Activated CD8-positive, alpha-beta T cell treated with anti-CD3 and anti-CD28 coated beads, Interleukin-2, amount 10 ng/mL, durations not matched to agents 7 days and 5 days (primary cell): ENCODE data around the gene ZNF41. TPM values are rescaled to one million over a fixed set of nuclear protein-coding genes. Genes with fewer than 3 reads are reported as not detected.

ENCODE experiments used
- ATAC-seq: fragments of 150-1000 bp; cut with Tn5 transposase; one replicate; pipeline ENCODE4 v1.10.0; 2021; ENCODE audit warnings: moderate library complexity
- CTCF ChIA-PET: fragments of 350-600 bp; sonication (Branson Sonifier 250); formaldehyde crosslinking; loops from one replicate; lab custom pipeline; 2021; ENCODE audit warnings: antibody characterized with exemption; lab: Charles Lee
- POLR2A ChIA-PET: fragments of 350-600 bp; sonication (Branson Sonifier 250); formaldehyde crosslinking; loops from one replicate; lab custom pipeline; 2021; ENCODE audit warnings: antibody characterized with exemption; lab: Charles Lee
- DNase-seq: peaks from one replicate; pipeline ENCODE4 v3.0.0-alpha.2; 2020
- H3K27ac Mint-ChIP-seq: one replicate; pipeline ENCODE4 v1.8.0; 2021; ENCODE audit warnings: mild to moderate bottlenecking, mixed read lengths
- H3K27me3 Mint-ChIP-seq: one replicate; pipeline ENCODE4 v1.8.0; 2021; ENCODE audit warnings: low read depth, mixed read lengths
- H3K36me3 Mint-ChIP-seq: one replicate; pipeline ENCODE4 v1.8.0; 2021; ENCODE audit warnings: low read depth, mixed read lengths
- H3K4me1 Mint-ChIP-seq: one replicate; pipeline ENCODE4 v1.8.0; 2021; ENCODE audit warnings: low read depth, mixed read lengths
- H3K4me3 Mint-ChIP-seq: one replicate; pipeline ENCODE4 v1.8.0; 2021; ENCODE audit warnings: mild to moderate bottlenecking, mixed read lengths
- H3K9me3 Mint-ChIP-seq: one replicate; pipeline ENCODE4 v1.8.0; 2022; ENCODE audit warnings: mixed read lengths; ENCODE audit not compliant: insufficient read depth
- total RNA-seq, 2 experiments: library from RNA; stranded (reverse); gene quantifications; one replicate each; pipeline ENCODE4 v1.2.3, GENCODE V29; 2021

Gene ZNF41
- total RNA-seq, 2 experiments from 2014 or later, result 12.9 to 13.1 TPM

DNA sequence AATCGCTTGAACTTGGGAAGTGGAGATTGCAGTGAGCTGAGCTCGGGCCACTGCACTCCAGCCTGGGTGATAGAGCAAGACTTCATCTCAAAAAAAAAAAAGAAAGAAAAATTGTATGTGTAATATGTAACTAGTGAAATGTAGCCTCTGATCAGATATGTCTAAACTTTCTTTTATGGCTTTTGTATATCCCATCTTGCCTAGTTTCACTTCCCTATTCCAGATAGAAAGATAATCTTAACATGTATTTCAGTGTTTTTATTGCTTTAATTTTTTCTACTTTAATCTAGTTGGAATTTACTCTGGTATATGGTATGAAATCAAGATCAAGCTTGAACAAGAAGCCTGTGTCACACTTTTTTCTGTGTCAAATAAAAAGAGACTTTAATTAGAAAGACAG, 1.9 kb upstream of the ZNF41 start:
- CTCF ChIA-PET, result no interaction called here
- Mint-ChIP-seq H3K27ac (no peak overlapping the region), H3K4me1 (peaks cover 35% of the 10 kb centered on the region), H3K4me3 (no peak overlapping the region), H3K27me3 (no peaks in the 10 kb centered on the region), H3K36me3 (peaks cover 8% of the 10 kb centered on the region), H3K9me3 (no peaks in the 10 kb centered on the region)
- ATAC-seq (no peak), DNase-seq (no peak)
- POLR2A ChIA-PET, result no interaction called here

DNA sequence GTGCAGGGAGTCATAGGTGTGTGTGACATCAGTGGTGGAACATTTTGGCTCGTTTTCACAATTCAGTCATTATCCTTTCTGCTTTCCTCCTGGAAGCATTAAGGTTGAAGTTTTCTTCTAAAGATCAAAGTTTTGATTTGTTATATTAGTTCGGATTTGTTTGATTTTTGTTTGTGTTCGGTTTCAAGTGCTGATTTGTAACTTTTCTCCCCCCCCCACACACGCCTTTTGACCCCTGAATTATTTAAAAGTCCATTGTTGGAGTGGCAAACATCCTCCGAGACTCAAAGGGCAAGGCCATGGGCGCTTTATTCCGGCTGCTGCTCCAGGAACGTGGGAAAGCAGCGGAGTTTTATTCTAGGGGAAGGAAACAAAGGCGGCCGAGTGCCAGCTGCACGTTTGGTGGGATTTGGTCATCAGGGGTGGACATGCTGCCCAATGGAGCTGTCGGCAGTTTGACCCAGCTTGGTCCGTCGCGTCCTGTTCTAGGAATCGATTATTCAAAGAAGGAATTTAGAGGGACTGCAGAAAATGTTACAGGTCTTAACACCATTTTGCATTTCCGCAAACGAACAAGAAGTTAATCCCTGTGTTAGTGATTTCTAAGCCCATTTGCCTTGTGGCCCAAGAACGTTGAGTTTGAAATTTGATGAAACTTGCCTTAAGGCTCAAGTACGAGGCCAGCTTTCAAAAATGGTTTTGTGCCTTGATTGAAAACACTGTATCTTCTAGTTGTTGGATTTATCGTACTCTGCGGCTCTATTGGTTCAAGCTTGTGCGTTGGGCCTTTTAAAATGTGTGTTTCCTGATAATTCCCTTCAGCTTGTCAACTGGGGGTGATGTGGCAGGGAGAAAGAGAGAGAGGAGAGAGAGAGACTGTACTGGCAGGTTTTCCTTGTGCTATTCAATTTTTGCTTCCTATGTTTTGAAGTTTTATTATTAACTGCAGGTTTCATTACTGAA, 565 bp upstream of the ZNF41 start:
- H3K4me3 Mint-ChIP-seq, result peak overlapping the region; percentile 83
- DNase-seq, result peak; percentile 19
- H3K9me3 Mint-ChIP-seq, result no peaks in the 10 kb centered on the region
- POLR2A ChIA-PET, result interaction anchor here (0.8 kb wide), 1 partner anchor 73 kb away, joined by 3 read pairs; no protein-coding TSS in a partner anchor
- H3K27ac Mint-ChIP-seq, result peak overlapping the region; percentile 89
- H3K27me3 Mint-ChIP-seq, result no peaks in the 10 kb centered on the region
- CTCF ChIA-PET, result interaction anchor here (0.6 kb wide), 1 partner anchor 68 kb away, joined by 3 read pairs; no protein-coding TSS in a partner anchor
- peaks cover 36% of the 10 kb centered on the region for H3K4me1 Mint-ChIP-seq
- peaks cover 10% of the 10 kb centered on the region for H3K36me3 Mint-ChIP-seq
- ATAC-seq, result no peak

DNA sequence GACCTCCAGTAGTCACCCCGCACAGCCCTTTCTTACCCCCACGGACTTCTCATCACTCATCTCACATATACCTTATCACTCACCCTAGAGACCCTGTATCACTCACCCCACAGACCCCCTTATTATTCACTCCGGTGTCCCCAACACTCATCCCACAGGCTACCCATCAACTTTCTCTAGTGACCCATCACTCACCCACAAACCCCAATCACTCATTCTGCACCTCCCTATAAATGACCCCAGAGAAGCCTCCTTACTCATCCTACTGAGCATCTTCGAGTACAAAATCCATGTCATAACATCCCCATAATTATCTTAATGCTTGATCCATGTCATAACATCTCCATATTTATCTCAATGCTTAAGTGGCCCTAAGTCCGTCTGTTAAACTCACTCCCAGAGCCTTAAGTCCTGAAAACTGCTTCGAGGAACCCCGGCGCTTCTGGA, 934 bp downstream of the ZNF41 start:
- Mint-ChIP-seq H3K27me3 (no peaks in the 10 kb centered on the region), H3K27ac (peak overlapping the region; percentile 89), H3K4me1 (peaks cover 36% of the 10 kb centered on the region), H3K4me3 (peak overlapping the region; percentile 83), H3K9me3 (no peaks in the 10 kb centered on the region), H3K36me3 (peaks cover 16% of the 10 kb centered on the region)
- ChIA-PET CTCF (no interaction called here), POLR2A (interaction anchor here (0.6 kb wide), 1 partner anchor 605 kb away, joined by 3 read pairs; no protein-coding TSS in a partner anchor)
- no peak for DNase-seq
- no peak for ATAC-seq

DNA sequence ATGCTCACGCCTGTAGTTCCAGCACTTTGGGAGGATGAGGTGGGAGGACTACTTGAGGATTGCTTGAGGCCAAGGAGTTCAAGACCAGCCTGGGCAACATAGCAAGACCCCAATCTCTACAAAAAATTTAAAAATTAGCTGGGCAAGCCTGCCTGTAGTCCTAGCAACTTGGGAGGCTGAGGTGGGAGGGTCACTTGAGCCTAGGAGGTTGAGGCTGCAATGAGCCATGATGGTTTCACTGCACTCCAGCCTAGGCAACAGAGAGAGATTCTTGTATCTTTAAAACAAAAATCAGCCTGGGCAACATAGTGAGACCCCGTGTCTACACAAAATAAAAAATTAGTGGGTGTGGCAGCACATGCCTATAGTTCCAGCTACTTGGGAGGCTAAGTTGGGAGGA, 1.9 kb downstream of the ZNF41 start:
- ChIA-PET POLR2A (interaction anchor here (0.6 kb wide), 1 partner anchor 24 kb away, joined by 3 read pairs; no protein-coding TSS in a partner anchor), CTCF (no interaction called here)
- Mint-ChIP-seq H3K9me3 (no peaks in the 10 kb centered on the region), H3K27ac (no peak overlapping the region), H3K27me3 (no peaks in the 10 kb centered on the region), H3K36me3 (peaks cover 19% of the 10 kb centered on the region), H3K4me1 (peaks cover 36% of the 10 kb centered on the region), H3K4me3 (peak overlapping the region; percentile 83)
- no peak for DNase-seq
- no peak for ATAC-seq

DNA sequence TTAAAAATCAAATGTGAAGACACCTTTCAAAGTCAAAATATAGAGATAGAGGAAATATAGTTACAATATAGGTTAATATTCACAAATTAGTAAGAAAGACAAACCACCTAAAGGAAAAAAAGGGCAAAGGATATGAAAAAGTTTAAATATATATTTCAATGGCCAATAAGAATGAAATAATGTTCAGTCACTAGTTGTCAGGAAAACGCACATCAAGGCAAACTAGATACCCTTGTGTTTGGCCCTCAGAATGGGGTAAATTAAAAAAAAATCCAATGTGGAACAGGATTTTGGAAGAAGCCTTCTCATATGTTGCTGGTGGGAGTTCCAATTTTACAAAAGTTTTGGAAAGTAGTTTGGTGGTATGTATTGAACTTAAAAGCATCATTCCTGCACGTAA, 2.4 kb downstream of the ZNF41 start:
- peaks cover 38% of the 10 kb centered on the region for H3K4me1 Mint-ChIP-seq
- no peak overlapping the region for H3K4me3 Mint-ChIP-seq
- H3K9me3 Mint-ChIP-seq, result no peaks in the 10 kb centered on the region
- H3K36me3 Mint-ChIP-seq, result peaks cover 22% of the 10 kb centered on the region
- no peak overlapping the region for H3K27ac Mint-ChIP-seq
- ChIA-PET POLR2A (no interaction called here), CTCF (no interaction called here)
- H3K27me3 Mint-ChIP-seq, result no peaks in the 10 kb centered on the region
- ATAC-seq (no peak), DNase-seq (no peak)

DNA sequence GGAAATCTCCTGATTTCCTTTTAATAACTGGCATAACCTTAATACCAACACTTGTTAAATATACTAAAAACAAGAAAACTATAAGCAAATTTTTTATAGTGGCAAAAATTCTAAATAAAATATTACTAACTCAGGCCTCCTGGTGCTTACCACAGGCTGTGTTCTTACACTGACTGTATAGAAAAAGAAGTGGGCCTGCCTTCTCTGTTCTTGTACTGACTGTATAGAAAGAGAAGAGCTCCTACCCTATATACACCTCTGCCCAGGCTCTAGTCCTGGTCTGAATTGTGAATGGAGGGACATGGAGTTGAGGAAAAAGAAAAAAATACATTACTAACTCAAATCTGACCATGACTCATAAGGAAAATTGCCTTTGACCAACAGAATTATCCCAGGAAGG, 7.5 kb downstream of the ZNF41 start:
- DNase-seq (no peak), ATAC-seq (no peak)
- Mint-ChIP-seq H3K9me3 (no peaks in the 10 kb centered on the region), H3K4me1 (peaks cover 4% of the 10 kb centered on the region), H3K27ac (no peak overlapping the region), H3K36me3 (peaks cover 20% of the 10 kb centered on the region), H3K27me3 (no peaks in the 10 kb centered on the region), H3K4me3 (no peak overlapping the region)
- ChIA-PET POLR2A (no interaction called here), CTCF (no interaction called here)

DNA sequence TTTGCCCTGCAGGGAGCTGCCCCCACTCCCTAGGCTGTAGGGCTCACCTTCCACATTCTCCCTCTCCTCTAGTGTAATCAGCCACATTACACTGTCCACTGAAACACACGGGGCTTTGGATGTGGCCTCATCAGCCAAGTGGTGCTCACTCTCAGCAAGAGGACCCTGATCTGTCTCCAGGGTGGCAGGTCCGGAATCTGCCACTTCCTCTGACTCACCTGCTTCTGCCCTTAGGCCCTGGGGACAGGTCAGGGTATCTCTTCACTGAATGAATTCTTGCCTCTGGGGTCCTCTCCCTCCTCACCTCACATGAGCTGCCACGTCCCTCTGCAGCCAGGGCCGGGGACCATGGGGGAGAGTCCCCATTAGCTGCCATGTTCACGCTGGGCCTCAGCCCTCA, 15.9 kb downstream of the ZNF41 start:
- H3K4me1 Mint-ChIP-seq, result peaks cover 1% of the 10 kb centered on the region
- no peak overlapping the region for H3K4me3 Mint-ChIP-seq
- peaks cover 50% of the 10 kb centered on the region for H3K36me3 Mint-ChIP-seq
- POLR2A ChIA-PET, result no interaction called here
- no peaks in the 10 kb centered on the region for H3K9me3 Mint-ChIP-seq
- ATAC-seq, result no peak
- H3K27me3 Mint-ChIP-seq, result no peaks in the 10 kb centered on the region
- CTCF ChIA-PET, result no interaction called here
- DNase-seq, result no peak
- no peak overlapping the region for H3K27ac Mint-ChIP-seq

DNA sequence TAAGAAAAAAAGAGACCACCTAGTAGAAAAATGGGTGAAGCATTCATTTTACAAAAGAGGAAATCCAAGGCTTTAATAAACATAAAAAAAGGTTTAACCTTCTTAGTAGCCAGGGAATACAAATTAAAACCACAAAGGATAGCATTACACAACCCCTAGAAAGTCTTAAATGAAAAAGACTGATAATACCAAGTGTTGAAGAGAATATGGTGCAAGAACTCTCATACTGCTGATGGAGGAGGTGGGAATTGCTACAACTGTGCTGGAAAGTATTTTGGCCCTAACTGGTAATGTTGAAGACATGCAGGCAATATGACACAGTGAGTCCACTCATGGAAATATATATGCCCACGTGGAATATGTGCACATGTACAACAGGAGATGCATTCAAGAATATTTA, 22.5 kb downstream of the ZNF41 start:
- H3K4me3 Mint-ChIP-seq, result no peak overlapping the region
- DNase-seq (no peak), ATAC-seq (no peak)
- peaks cover 55% of the 10 kb centered on the region for H3K36me3 Mint-ChIP-seq
- ChIA-PET CTCF (no interaction called here), POLR2A (no interaction called here)
- H3K27ac Mint-ChIP-seq, result no peak overlapping the region
- no peaks in the 10 kb centered on the region for H3K9me3 Mint-ChIP-seq
- no peaks in the 10 kb centered on the region for H3K27me3 Mint-ChIP-seq
- peaks cover 9% of the 10 kb centered on the region for H3K4me1 Mint-ChIP-seq

DNA sequence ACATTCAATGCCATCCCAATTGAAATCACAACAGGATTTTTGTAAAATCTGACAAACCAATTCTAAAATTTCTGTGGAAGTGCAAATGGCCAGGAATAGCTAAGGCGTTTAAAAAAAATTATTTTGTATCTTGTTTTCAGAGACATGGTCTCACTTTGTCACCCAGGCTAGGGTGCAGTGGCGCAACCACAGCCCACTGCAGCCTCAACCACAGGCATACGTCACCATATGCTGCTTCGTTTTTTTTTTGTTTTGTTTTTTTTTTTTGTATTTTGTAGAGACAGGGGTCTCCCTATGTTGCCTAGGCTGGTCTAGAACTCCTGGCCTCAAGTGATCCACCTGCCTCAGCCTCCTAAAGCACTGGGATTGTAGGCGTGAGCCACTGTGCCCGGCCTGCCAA, 24.5 kb downstream of the ZNF41 start:
- Mint-ChIP-seq H3K27me3 (no peaks in the 10 kb centered on the region), H3K4me1 (peaks cover 8% of the 10 kb centered on the region), H3K9me3 (no peaks in the 10 kb centered on the region), H3K36me3 (peaks cover 58% of the 10 kb centered on the region), H3K4me3 (no peak overlapping the region), H3K27ac (no peak overlapping the region)
- ATAC-seq (peak; percentile 57), DNase-seq (peak; percentile 36)
- CTCF ChIA-PET, result no interaction called here
- POLR2A ChIA-PET, result no interaction called here

DNA sequence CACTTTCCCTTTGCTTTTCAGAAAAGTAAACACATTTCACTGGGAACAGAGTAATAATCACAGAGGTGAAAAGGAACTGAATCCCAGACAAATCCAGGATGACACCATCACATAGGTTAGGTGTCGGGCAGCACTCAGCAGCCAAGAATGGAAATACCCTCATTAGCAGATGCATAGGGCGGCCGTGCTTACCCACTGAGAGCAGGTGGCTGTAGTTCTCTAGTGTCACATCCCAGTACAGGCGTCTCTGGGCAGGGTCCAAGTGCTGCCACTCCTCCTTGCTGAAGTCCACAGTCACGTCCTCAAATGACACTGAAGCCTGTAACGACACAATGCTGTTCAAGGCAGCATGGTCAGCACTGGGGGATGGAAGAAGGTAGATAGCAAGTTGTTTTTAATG, 26.9 kb downstream of the ZNF41 start:
- no peak overlapping the region for H3K4me3 Mint-ChIP-seq
- H3K27me3 Mint-ChIP-seq, result no peaks in the 10 kb centered on the region
- no peak overlapping the region for H3K27ac Mint-ChIP-seq
- no peaks in the 10 kb centered on the region for H3K9me3 Mint-ChIP-seq
- ATAC-seq (no peak), DNase-seq (no peak)
- H3K36me3 Mint-ChIP-seq, result peaks cover 67% of the 10 kb centered on the region
- ChIA-PET POLR2A (no interaction called here), CTCF (no interaction called here)
- H3K4me1 Mint-ChIP-seq, result peaks cover 8% of the 10 kb centered on the region

DNA sequence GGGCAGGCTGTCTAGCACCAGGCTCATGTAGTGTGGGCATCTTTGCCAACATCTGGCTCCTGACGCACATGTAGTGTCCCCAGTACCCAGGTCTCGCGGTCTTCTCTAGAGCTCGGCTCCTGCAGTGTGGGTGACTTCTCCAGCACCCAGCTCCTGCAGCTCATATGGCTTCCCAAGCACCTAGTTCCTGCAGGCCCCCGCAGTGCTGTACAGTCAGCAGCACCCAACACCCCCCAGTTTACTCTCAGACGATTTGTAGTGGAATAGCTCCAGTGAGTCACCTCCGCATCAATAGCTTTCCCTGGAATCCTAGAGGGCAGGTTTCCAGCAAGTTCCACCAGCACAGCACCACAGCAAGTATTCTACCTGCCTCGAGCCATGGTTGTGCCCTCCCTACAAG, 30.9 kb downstream of the ZNF41 start:
- no peak overlapping the region for H3K27ac Mint-ChIP-seq
- CTCF ChIA-PET, result no interaction called here
- H3K9me3 Mint-ChIP-seq, result peaks cover 21% of the 10 kb centered on the region
- ATAC-seq (no peak), DNase-seq (no peak)
- POLR2A ChIA-PET, result no interaction called here
- no peaks in the 10 kb centered on the region for H3K4me1 Mint-ChIP-seq
- H3K27me3 Mint-ChIP-seq, result no peaks in the 10 kb centered on the region
- H3K4me3 Mint-ChIP-seq, result no peak overlapping the region
- H3K36me3 Mint-ChIP-seq, result peaks cover 90% of the 10 kb centered on the region

DNA sequence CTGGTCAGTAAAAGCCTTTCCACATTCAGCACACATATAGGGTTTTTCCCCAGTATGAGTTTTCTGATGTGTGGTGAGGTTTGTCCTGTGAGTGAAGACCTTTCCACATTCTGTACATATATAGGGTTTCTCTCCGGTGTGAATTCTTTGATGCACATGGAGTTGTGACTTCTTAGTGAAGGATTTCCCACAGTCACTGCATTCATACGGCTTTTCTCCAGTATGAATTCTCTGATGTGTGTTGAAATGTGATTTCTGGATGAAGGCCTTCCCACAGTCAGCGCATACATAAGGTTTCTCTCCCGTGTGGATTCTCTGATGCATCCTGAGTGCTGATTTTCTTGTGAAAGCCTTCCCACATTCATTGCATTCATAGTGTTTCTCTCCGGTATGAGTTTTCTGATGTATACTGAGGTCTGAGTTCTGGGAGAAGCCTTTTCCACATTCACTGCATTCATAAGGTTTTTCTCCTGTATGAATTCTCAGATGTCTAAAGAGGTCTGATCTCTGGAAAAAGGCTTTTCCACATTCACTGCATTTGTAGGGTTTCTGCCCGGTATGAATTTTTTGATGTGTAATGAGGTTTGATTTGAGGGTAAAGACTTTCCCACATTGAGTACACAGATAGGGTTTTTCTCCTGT, 34.7 kb downstream of the ZNF41 start:
- Mint-ChIP-seq H3K36me3 (peaks cover 74% of the 10 kb centered on the region), H3K9me3 (peaks cover 38% of the 10 kb centered on the region), H3K27me3 (no peaks in the 10 kb centered on the region), H3K27ac (no peak overlapping the region), H3K4me3 (no peak overlapping the region), H3K4me1 (no peaks in the 10 kb centered on the region)
- no peak for ATAC-seq
- DNase-seq, result no peak
- CTCF ChIA-PET, result no interaction called here
- POLR2A ChIA-PET, result no interaction called here
